Peyer's patch (tissue), 4 donors: ENCODE measurements around the gene STMND1. TPM values are rescaled to one million over a fixed set of nuclear protein-coding genes. Genes with fewer than 3 reads are reported as not detected.

Source experiments
- DNase-seq, 3 donors: peaks; one replicate each; pipeline ENCODE4 v3.0.0-alpha.2; 2017 to 2019
- H3K27ac ChIP-seq, 4 donors: fragments of 200-600 bp; sonication (generic); one replicate each; pipeline ENCODE4 v1.5.1; 2016 to 2019
- H3K27me3 ChIP-seq, 2 donors: fragments of 200-600 bp; sonication (generic); one replicate each; pipeline ENCODE4 v1.5.1; 2019
- H3K36me3 ChIP-seq, 3 donors: fragments of 200-600 bp; sonication (generic); one replicate each; pipeline ENCODE4 v1.5.1; 2016 to 2019
- H3K4me1 ChIP-seq, 4 donors: fragments of 200-600 bp; sonication (generic); one replicate each; pipeline ENCODE4 v1.5.1; 2016 to 2019
- H3K4me3 ChIP-seq, 4 donors: fragments of 200-600 bp; sonication (generic); 1 replicate in 3 of 4; 2 replicates in 1 of 4; pipeline ENCODE4 v1.5.1; 2016 to 2019; ENCODE audit warnings: mild to moderate bottlenecking in 1 of 4
- H3K9me3 ChIP-seq, 4 donors: fragments of 200-600 bp; sonication (generic); one replicate each; pipeline ENCODE4 v1.5.1; 2016 to 2019; ENCODE audit warnings: mild to moderate bottlenecking in 1 of 4
- CTCF ChIP-seq, 6 experiments: fragments of 450-650 bp in 4 of 6; fragments of 200-600 bp in 2 of 6; sonication (generic) in 1 of 6; IDR thresholded peaks; one replicate each; pipeline ENCODE4 v1.5.1; 2017 to 2019; ENCODE audit warnings: antibody characterized with exemption in 6 of 6, mild to moderate bottlenecking in 3 of 6, moderate library complexity in 1 of 6
- POLR2A ChIP-seq, 2 donors: fragments of 450-650 bp; IDR thresholded peaks; one replicate each; pipeline ENCODE4 v1.5.1; 2017; ENCODE audit warnings: antibody characterized with exemption in 2 of 2, mild to moderate bottlenecking in 2 of 2, moderate library complexity in 2 of 2
- total RNA-seq, 4 donors: library from RNA; depleted of rRNA; stranded (reverse); fragments of >200 nt; gene quantifications; one replicate each; pipeline ENCODE4 v1.1.0, GENCODE V29; 2016

The STMND1 gene
- total RNA-seq, 4 donors from 2014 or later, result not detected

GRCh38 chr6:17081273-17081672, 20.6 kb upstream of the STMND1 start:
- H3K36me3 ChIP-seq, result no peaks in the 10 kb centered on the region
- H3K9me3 ChIP-seq, result no peaks in the 10 kb centered on the region
- H3K4me1 ChIP-seq, result no peaks in the 10 kb centered on the region
- no peak for TF ChIP-seq CTCF (IDR thresholded peaks at IDR 0.05)
- TF ChIP-seq POLR2A (IDR thresholded peaks at IDR 0.05), result no peak
- no peak overlapping the region for H3K4me3 ChIP-seq
- no peak overlapping the region for H3K27ac ChIP-seq
- DNase-seq, result no peak
- no peaks in the 10 kb centered on the region for H3K27me3 ChIP-seq

- Histone ChIP-seq H3K9me3 (no peaks in the 10 kb centered on the region), H3K4me1 (no peaks in the 10 kb centered on the region), H3K36me3 (no peaks in the 10 kb centered on the region), H3K27ac (peak overlapping the region in 1 of 4 donors; percentile 4), H3K27me3 (no peaks in the 10 kb centered on the region), H3K4me3 (no peak overlapping the region)
- no peak for DNase-seq
- no peak for TF ChIP-seq POLR2A (IDR thresholded peaks at IDR 0.05)
- no peak for TF ChIP-seq CTCF (IDR thresholded peaks at IDR 0.05)
These were observed 19.9 kb upstream of the STMND1 start for GRCh38 chr6:17081860-17082508.

DNA sequence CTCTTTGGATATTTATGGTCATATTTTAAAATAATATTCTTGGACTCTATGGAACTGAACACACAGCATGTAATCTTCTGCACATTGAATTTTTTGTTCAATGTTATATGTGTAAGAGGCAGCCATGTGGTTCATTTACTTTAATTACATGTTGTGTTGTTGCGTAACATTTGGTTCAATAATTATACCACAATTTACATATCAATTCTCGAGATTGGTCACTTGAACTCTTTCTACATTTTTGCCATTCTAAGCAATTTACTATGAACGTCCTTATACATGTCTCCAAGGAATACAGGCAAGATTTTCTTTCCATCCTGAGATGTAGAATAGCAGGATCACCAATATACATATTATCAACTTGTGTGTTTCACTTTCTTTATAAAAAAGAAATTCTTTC, 18.5 kb upstream of the STMND1 start:
- H3K4me1 ChIP-seq, result no peaks in the 10 kb centered on the region
- H3K27ac ChIP-seq, result no peak overlapping the region
- no peaks in the 10 kb centered on the region for H3K9me3 ChIP-seq
- TF ChIP-seq POLR2A (IDR thresholded peaks at IDR 0.05) (no peak), CTCF (IDR thresholded peaks at IDR 0.05) (no peak)
- H3K36me3 ChIP-seq, result no peaks in the 10 kb centered on the region
- H3K4me3 ChIP-seq, result no peak overlapping the region
- no peaks in the 10 kb centered on the region for H3K27me3 ChIP-seq
- DNase-seq, result no peak

DNA sequence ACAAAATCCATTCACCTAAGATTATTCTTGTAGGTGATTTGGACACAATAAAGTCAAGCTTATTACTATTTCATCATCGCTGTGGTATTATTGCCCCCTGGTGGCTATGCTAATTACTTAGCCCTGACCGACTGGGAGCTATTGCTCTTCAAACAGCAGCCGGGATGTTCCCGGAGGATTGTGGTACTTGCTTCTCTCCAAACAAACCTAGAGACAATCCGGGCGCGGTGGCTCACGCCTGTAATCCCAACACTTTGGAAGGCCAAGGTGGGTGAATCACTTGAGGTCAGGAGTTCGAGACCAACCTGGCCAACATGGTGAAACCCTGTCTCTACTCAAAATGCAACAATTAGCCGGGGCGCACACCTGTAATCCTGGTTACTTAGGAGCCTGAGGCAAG, 15.4 kb upstream of the STMND1 start:
- no peaks in the 10 kb centered on the region for H3K27me3 ChIP-seq
- no peak overlapping the region for H3K4me3 ChIP-seq
- no peak overlapping the region for H3K27ac ChIP-seq
- peak in 1 of 3 donors; percentile 48 for DNase-seq
- H3K4me1 ChIP-seq, result no peaks in the 10 kb centered on the region
- no peaks in the 10 kb centered on the region for H3K36me3 ChIP-seq
- no peaks in the 10 kb centered on the region for H3K9me3 ChIP-seq
- TF ChIP-seq CTCF (IDR thresholded peaks at IDR 0.05) (peak in 5 of 6 experiments; percentile 18 to 61 (median 49)), POLR2A (IDR thresholded peaks at IDR 0.05) (no peak)

- Histone ChIP-seq H3K4me1 (no peaks in the 10 kb centered on the region), H3K27ac (no peak overlapping the region), H3K9me3 (no peaks in the 10 kb centered on the region), H3K4me3 (no peak overlapping the region), H3K36me3 (no peaks in the 10 kb centered on the region), H3K27me3 (no peaks in the 10 kb centered on the region)
- DNase-seq, result no peak
- TF ChIP-seq CTCF (IDR thresholded peaks at IDR 0.05) (no peak), POLR2A (IDR thresholded peaks at IDR 0.05) (no peak)
These were observed 13.7 kb upstream of the STMND1 start for GRCh38 chr6:17088091-17088611.
